GM12878 (cell line): ENCODE results near the gene GPR137B. TPM values are rescaled to one million over a fixed set of nuclear protein-coding genes. Genes with fewer than 3 reads are reported as not detected.

Experiments
- ATAC-seq: fragments of 200-7000 bp; cut with Tn5 transposase; 3 replicates; pipeline ENCODE4 v1.9.1; 2020; ENCODE audit warnings: mild to moderate bottlenecking, moderate library complexity
- BruUV-seq: library from RNA; stranded (reverse); fragments of 400-500 nt; replicated peaks from 2 replicates; lab custom pipeline; 2021; lab: Mats Ljungman, UMichigan
- CTCF ChIA-PET: fragments of 300-600 bp; sonication (Branson Sonifier 250); formaldehyde crosslinking; extraction: SDS; loops from one replicate; lab custom pipeline; 2021; ENCODE audit warnings: inconsistent platforms; lab: Yijun Ruan, JAX
- POLR2A ChIA-PET: fragments of 350-600 bp; formaldehyde crosslinking; extraction: SDS; loops from one replicate; lab custom pipeline; 2021; ENCODE audit warnings: inconsistent platforms; lab: Charles Lee
- RAD21 ChIA-PET: fragments of 300-600 bp; sonication (Branson Sonifier 250); formaldehyde crosslinking; loops from one replicate; lab custom pipeline; 2023; ENCODE audit warnings: antibody characterized with exemption; ENCODE audit not compliant: unreplicated experiment; lab: Charles Lee
- SMC1A ChIA-PET: fragments of 300-600 bp; sonication (Branson Sonifier 250); formaldehyde crosslinking; loops from one replicate; lab custom pipeline; 2023; ENCODE audit not compliant: unreplicated experiment, uncharacterized antibody; lab: Charles Lee
- DNase-seq: peaks from one replicate; pipeline ENCODE4 v3.0.0-alpha.2; 2011; ENCODE audit warnings: low read depth, low spot score
- FAIRE-seq: peaks from 3 replicates; lab custom pipeline; 2011; peaks lifted over from hg19 to GRCh38; lab: Jason Lieb, UNC
- H2AFZ ChIP-seq: 2 replicates; pipeline ENCODE4 v1.6.0; 2011; ENCODE audit warnings: low read depth, low read length, control low read depth; ENCODE audit not compliant: control insufficient read depth
- H3K27ac ChIP-seq: 2 replicates; pipeline ENCODE4 v1.5.1; 2011; ENCODE audit warnings: control low read depth; ENCODE audit not compliant: control insufficient read depth, insufficient read depth
- H3K27me3 ChIP-seq, 2 experiments: replicated peaks in 1 of 2; 2 replicates each; pipeline versions ENCODE4 v1.6.0 to v1.6.1; 2011; ENCODE audit warnings: low read length in 1 of 2; ENCODE audit not compliant: control insufficient read depth in 2 of 2, insufficient read depth in 2 of 2
- H3K36me3 ChIP-seq, 2 experiments: 2 replicates each; pipeline ENCODE4 v1.5.1; 2011; ENCODE audit warnings: low read length in 1 of 2; ENCODE audit not compliant: control insufficient read depth in 2 of 2, insufficient read depth in 2 of 2
- H3K4me1 ChIP-seq: 2 replicates; pipeline ENCODE4 v1.6.1; 2011; ENCODE audit warnings: mild to moderate bottlenecking, low read length, moderate library complexity, mixed read lengths; ENCODE audit not compliant: control insufficient read depth, insufficient read depth
- H3K4me2 ChIP-seq: 2 replicates; pipeline ENCODE4 v1.6.0; 2011; ENCODE audit warnings: control low read depth; ENCODE audit not compliant: control insufficient read depth, insufficient read depth
- H3K4me3 ChIP-seq: fragments of 200-600 bp; sonication (generic); 2 replicates; pipeline ENCODE4 v1.5.1; 2016
- H3K79me2 ChIP-seq: 2 replicates; pipeline ENCODE4 v1.6.0; 2011; ENCODE audit warnings: low read length; ENCODE audit not compliant: control insufficient read depth, insufficient read depth
- H3K9ac ChIP-seq: 2 replicates; pipeline ENCODE4 v1.8.0; 2011; ENCODE audit warnings: low read length, control low read depth, mixed read lengths; ENCODE audit not compliant: control insufficient read depth, insufficient read depth
- H3K9me3 ChIP-seq: replicated peaks from 3 replicates; pipeline ENCODE4 v1.5.1; 2011; ENCODE audit warnings: mild to moderate bottlenecking, low read length; ENCODE audit not compliant: control insufficient read depth, insufficient read depth
- H4K20me1 ChIP-seq: 2 replicates; pipeline ENCODE4 v1.6.0; 2011; ENCODE audit not compliant: control insufficient read depth, insufficient read depth
- ASH2L ChIP-seq: fragments of 300-600, 200-600 bp; sonication (generic); IDR thresholded peaks from 2 replicates; pipeline ENCODE4 v1.6.1; 2017; ENCODE audit warnings: low read depth, mild to moderate bottlenecking, borderline replicate concordance
- EGR1 ChIP-seq, 2 experiments: IDR thresholded peaks; 1 replicate in 1 of 2; 2 replicates in 1 of 2; pipeline ENCODE4 v1.6.1; 2011 to 2012; ENCODE audit warnings: low read depth in 2 of 2, low read length in 2 of 2, borderline replicate concordance in 1 of 2, mild to moderate bottlenecking in 1 of 2, moderate library complexity in 1 of 2
- HDAC6 ChIP-seq: fragments of 200-600 bp; sonication (generic); IDR thresholded peaks from one replicate; pipeline ENCODE4 v1.8.0; 2017; ENCODE audit warnings: antibody characterized with exemption; ENCODE audit not compliant: unreplicated experiment
- IRF3 ChIP-seq: fragments of 450-650 bp; IDR thresholded peaks from 2 replicates; pipeline ENCODE4 v1.6.1; 2014; ENCODE audit warnings: mild to moderate bottlenecking
- KDM1A ChIP-seq: fragments of 200-600 bp; sonication (generic); IDR thresholded peaks from 2 replicates; pipeline ENCODE4 v1.6.1; 2016; ENCODE audit warnings: borderline replicate concordance
- MYB ChIP-seq: fragments of 150-350 bp; IDR thresholded peaks from 2 replicates; pipeline ENCODE4 v1.6.1; 2014; ENCODE audit warnings: mild to moderate bottlenecking, low read depth, low read length, borderline replicate concordance
- PRDM15 ChIP-seq: fragments of 450-650 bp; formaldehyde crosslinking; IDR thresholded peaks from 2 replicates; pipeline ENCODE4 v1.4.0; 2020; ENCODE audit warnings: mild to moderate bottlenecking, moderate library complexity
- RELA ChIP-seq: fragments of 450-650 bp; IDR thresholded peaks from 2 replicates; pipeline ENCODE4 v1.8.0; 2014; ENCODE audit warnings: borderline replicate concordance; ENCODE audit not compliant: partially characterized antibody
- SRF ChIP-seq, 2 experiments: IDR thresholded peaks; 2 replicates each; pipeline ENCODE4 v1.6.1; 2011; ENCODE audit warnings: low read depth in 2 of 2, low read length in 2 of 2, mild to moderate bottlenecking in 1 of 2, moderate library complexity in 1 of 2
- WGBS: methylation state at CpG from one replicate; pipeline ENCODE4 v1.1.6; 2016; ENCODE audit warnings: low lambda C conversion rate; ENCODE audit not compliant: insufficient replicate concordance, insufficient coverage; ENCODE audit errors: missing lambda C conversion rate; 5-methylcytosine and 5-hydroxymethylcytosine counted together
- in situ Hi-C: fragments of 300-500 bp; cut with MboI; formaldehyde crosslinking; loops from 9 replicates; pipeline ENCODE4 v1.14.3; 2018; ENCODE audit warnings: mixed read lengths
- intact Hi-C: fragments of 100-400 bp; cut with micrococcal nuclease; formaldehyde crosslinking; loops from one replicate; pipeline ENCODE4 v1.14.2; 2022; ENCODE audit not compliant: unreplicated experiment
- polyA plus RNA-seq, 11 experiments: library from polyadenylated mRNA; depleted of rRNA in 4 of 11; unstranded in 6 of 11; stranded (reverse) in 5 of 11; fragments of >200 nt; fragmentation: Nextera tagmentation in 4 of 11; fragmentation: Illumina TruSeq in 1 of 11; extraction: Ambion mirVana in 4 of 11; extraction: Trizol in 1 of 11; gene quantifications; 1 replicate in 1 of 11; 2 replicates in 10 of 11; pipeline versions ENCODE4 v1.2.1 to v1.2.3, GENCODE V29; 2011 to 2016; ENCODE audit warnings: inconsistent platforms in 2 of 11, missing spikeins in 2 of 11, low read depth in 1 of 11
- total RNA-seq, 4 experiments: library from RNA; depleted of rRNA in 3 of 4; stranded (reverse); fragments of >200 nt in 3 of 4; fragmentation: Illumina TruSeq in 1 of 4; extraction: Trizol in 1 of 4; gene quantifications; 2 replicates each; pipeline versions ENCODE4 v1.2.1 to v1.2.3, GENCODE V29; 2013 to 2021

The GPR137B gene
- total and polyA plus RNA-seq, 10 of the 15 experiments (the other 5 are each of a cell fraction or from before 2014, with no cell fraction given), result 5.4 to 20.8 (median 12.5) TPM

- SMC1A ChIA-PET, result no interaction called here
- CTCF ChIA-PET, result no interaction called here
- H4K20me1 ChIP-seq, result no peaks in the 10 kb centered on the region
- no peak overlapping the region for H3K27ac ChIP-seq
- TF ChIP-seq EGR1 (IDR thresholded peaks at IDR 0.05; ENCODE audit: borderline replicate concordance in 1 of 2, low read depth in 2 of 2, low read length in 2 of 2) (no peak), SRF (IDR thresholded peaks at IDR 0.05; ENCODE audit: low read depth in 2 of 2, low read length in 2 of 2) (no peak), HDAC6 (no peak), ASH2L (no peak), MYB (no peak), RELA (no peak), PRDM15 (CRISPR knock-in tag) (no peak), IRF3 (no peak), KDM1A (no peak)
- TF ChIP-seq, all 136 proteins: peak for 0
- FAIRE-seq (no peak), ATAC-seq (no peak), DNase-seq (no peak)
- WGBS, result 94% methylated on average over 3 of the region's 3 CpGs
- in situ Hi-C loops (no loop called here), intact Hi-C loops (no loop called here)
- Histone ChIP-seq H3K36me3 (peaks cover 0 to 17% of the 10 kb centered on the region in 2 experiments; a peak in 3 of 4 replicates), H3K4me1 (no peaks in the 10 kb centered on the region), H3K4me3 (no peak overlapping the region), H2AFZ (no peak overlapping the region), H3K9me3 (no peaks in the 10 kb centered on the region), H3K27me3 (no peaks in the 10 kb centered on the region; a peak in 1 of 4 replicates), H3K9ac (no peak overlapping the region), H3K79me2 (no peaks in the 10 kb centered on the region), H3K4me2 (no peak overlapping the region)
- no TSS peak for BruUV-seq
- ChIA-PET RAD21 (no interaction called here), POLR2A (no interaction called here)
These were observed 92.8 kb downstream of the GPR137B start for GRCh38 chr1:236235116-236235515.
